Ishikawa (cell line): ENCODE measurements around the gene TMEM45A.

Source experiments
- CEBPB ChIP-seq: IDR thresholded peaks from 2 replicates; pipeline ENCODE4 v1.6.1; 2012
- CREB1 ChIP-seq: IDR thresholded peaks from 2 replicates; pipeline ENCODE4 v1.6.1; 2012; ENCODE audit warnings: low read depth
- EP300 ChIP-seq: IDR thresholded peaks from 2 replicates; pipeline ENCODE4 v1.6.1; 2012; ENCODE audit warnings: borderline replicate concordance
- RAD21 ChIP-seq: IDR thresholded peaks from 2 replicates; pipeline ENCODE4 v1.6.1; 2012; ENCODE audit warnings: low read depth
- TAF1 ChIP-seq: IDR thresholded peaks from 2 replicates; pipeline ENCODE4 v1.6.1; 2012; ENCODE audit warnings: low read depth, mild to moderate bottlenecking
- TEAD4 ChIP-seq: IDR thresholded peaks from 2 replicates; pipeline ENCODE4 v1.6.1; 2012
- YY1 ChIP-seq: IDR thresholded peaks from 2 replicates; pipeline ENCODE4 v1.6.1; 2012; ENCODE audit warnings: low read depth
- ZBTB7A ChIP-seq: IDR thresholded peaks from 2 replicates; pipeline ENCODE4 v1.6.1; 2012; ENCODE audit warnings: low read depth
- TF ChIP-seq, protein P1 (sequence below): IDR thresholded peaks from 2 replicates; pipeline ENCODE4 v1.6.1; 2012; ENCODE audit warnings: low read depth, mild to moderate bottlenecking
- TF ChIP-seq, protein P2 (sequence below): IDR thresholded peaks from 2 replicates; pipeline ENCODE4 v1.6.1; 2012
- TF ChIP-seq, protein P3 (sequence below): IDR thresholded peaks from 2 replicates; pipeline ENCODE4 v1.6.1; 2012

DNA sequence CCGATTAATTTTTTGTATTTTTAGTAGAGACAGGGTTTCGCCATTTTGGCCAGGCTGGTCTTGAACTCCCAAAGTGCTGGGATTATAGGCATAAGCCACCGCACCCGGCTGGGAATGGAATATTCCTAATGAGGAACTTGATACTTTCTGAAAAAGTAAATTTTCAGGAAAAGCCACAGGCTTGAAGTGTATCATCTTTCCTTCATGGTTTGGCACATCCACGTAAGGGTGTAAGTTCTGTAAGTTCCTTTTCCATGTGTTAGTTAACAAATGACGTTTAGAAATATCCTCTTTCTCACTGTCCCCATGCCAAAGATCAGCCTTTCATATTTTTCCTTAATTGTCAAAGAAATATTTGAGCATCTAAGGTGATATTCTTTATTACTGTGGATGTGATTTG, 24.9 kb downstream of the TMEM45A start:
- TF ChIP-seq EP300 (no peak), TEAD4 (no peak), TAF1 (no peak), YY1 (no peak), ZBTB7A (no peak), CEBPB (no peak), RAD21 (no peak), CREB1 (no peak)
- TF ChIP-seq, protein P1, sequence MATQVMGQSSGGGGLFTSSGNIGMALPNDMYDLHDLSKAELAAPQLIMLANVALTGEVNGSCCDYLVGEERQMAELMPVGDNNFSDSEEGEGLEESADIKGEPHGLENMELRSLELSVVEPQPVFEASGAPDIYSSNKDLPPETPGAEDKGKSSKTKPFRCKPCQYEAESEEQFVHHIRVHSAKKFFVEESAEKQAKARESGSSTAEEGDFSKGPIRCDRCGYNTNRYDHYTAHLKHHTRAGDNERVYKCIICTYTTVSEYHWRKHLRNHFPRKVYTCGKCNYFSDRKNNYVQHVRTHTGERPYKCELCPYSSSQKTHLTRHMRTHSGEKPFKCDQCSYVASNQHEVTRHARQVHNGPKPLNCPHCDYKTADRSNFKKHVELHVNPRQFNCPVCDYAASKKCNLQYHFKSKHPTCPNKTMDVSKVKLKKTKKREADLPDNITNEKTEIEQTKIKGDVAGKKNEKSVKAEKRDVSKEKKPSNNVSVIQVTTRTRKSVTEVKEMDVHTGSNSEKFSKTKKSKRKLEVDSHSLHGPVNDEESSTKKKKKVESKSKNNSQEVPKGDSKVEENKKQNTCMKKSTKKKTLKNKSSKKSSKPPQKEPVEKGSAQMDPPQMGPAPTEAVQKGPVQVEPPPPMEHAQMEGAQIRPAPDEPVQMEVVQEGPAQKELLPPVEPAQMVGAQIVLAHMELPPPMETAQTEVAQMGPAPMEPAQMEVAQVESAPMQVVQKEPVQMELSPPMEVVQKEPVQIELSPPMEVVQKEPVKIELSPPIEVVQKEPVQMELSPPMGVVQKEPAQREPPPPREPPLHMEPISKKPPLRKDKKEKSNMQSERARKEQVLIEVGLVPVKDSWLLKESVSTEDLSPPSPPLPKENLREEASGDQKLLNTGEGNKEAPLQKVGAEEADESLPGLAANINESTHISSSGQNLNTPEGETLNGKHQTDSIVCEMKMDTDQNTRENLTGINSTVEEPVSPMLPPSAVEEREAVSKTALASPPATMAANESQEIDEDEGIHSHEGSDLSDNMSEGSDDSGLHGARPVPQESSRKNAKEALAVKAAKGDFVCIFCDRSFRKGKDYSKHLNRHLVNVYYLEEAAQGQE, result no peak
- TF ChIP-seq, protein P2, sequence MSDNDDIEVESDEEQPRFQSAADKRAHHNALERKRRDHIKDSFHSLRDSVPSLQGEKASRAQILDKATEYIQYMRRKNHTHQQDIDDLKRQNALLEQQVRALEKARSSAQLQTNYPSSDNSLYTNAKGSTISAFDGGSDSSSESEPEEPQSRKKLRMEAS, result no peak
- TF ChIP-seq, protein P3, sequence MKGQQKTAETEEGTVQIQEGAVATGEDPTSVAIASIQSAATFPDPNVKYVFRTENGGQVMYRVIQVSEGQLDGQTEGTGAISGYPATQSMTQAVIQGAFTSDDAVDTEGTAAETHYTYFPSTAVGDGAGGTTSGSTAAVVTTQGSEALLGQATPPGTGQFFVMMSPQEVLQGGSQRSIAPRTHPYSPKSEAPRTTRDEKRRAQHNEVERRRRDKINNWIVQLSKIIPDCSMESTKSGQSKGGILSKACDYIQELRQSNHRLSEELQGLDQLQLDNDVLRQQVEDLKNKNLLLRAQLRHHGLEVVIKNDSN, result no peak
